Measurements from ENCODE around the gene CHI3L1.
A peak's percentile ranks its signal among the peaks of the same experiment; 100 is the strongest.

CHI3L1 gene

GRCh38 chr1:203158960-203159665 is 27.4 kb downstream of the CHI3L1 start:
- TF ChIP-seq Cebpa-rat (IDR thresholded peaks at IDR 0.05) = no peak
- no peak overlapping the region for H3K27ac ChIP-seq
- no peak overlapping the region for H3K9ac ChIP-seq
- peaks cover 0 to 20% (median 10%) of the 10 kb centered on the region in 11 experiments; a peak in 14 of 22 replicates for H3K9me3 ChIP-seq (replicated peaks in 1 of 11)
- no peak overlapping the region for H3K4me2 ChIP-seq
- H3K36me3 ChIP-seq = no peaks in the 10 kb centered on the region
- H4K20me1 ChIP-seq = no peaks in the 10 kb centered on the region
- H3K4me3 ChIP-seq = no peak overlapping the region
- H3K4me1 ChIP-seq = peaks cover 25 to 42% (median 30%) of the 10 kb centered on the region in 10 experiments
- no peaks in the 10 kb centered on the region for H3K27me3 ChIP-seq

GRCh38 chr1:203158423-203158822 is 28.1 kb downstream of the CHI3L1 start:
- H4K20me1 ChIP-seq = no peaks in the 10 kb centered on the region
- H3K9ac ChIP-seq = no peak overlapping the region
- no peak overlapping the region for H3K27ac ChIP-seq
- peaks cover 0 to 20% (median 10%) of the 10 kb centered on the region in 11 experiments; a peak in 14 of 22 replicates for H3K9me3 ChIP-seq (replicated peaks in 1 of 11)
- no peak overlapping the region for H3K4me2 ChIP-seq
- H3K27me3 ChIP-seq = no peaks in the 10 kb centered on the region
- peaks cover 25 to 42% (median 30%) of the 10 kb centered on the region in 10 experiments for H3K4me1 ChIP-seq
- no peak overlapping the region for H3K4me3 ChIP-seq
- no peak for TF ChIP-seq Cebpa-rat (IDR thresholded peaks at IDR 0.05)
- no peaks in the 10 kb centered on the region for H3K36me3 ChIP-seq

GRCh38 chr1:203156280-203156679 is 30.2 kb downstream of the CHI3L1 start:
- Histone ChIP-seq H3K9ac (no peak overlapping the region), H4K20me1 (no peaks in the 10 kb centered on the region), H3K4me2 (no peak overlapping the region), H3K27ac (no peak overlapping the region), H3K4me3 (no peak overlapping the region), H3K27me3 (no peaks in the 10 kb centered on the region), H3K36me3 (no peaks in the 10 kb centered on the region), H3K4me1 (peaks cover 31 to 45% (median 35%) of the 10 kb centered on the region in 10 experiments), H3K9me3 (replicated peaks in 1 of 11) (peaks cover 0 to 20% (median 10%) of the 10 kb centered on the region in 11 experiments; a peak in 14 of 22 replicates)
- TF ChIP-seq Cebpa-rat (IDR thresholded peaks at IDR 0.05) = no peak

GRCh38 chr1:203153989-203154821 is 32.3 kb downstream of the CHI3L1 start:
- peak overlapping the region; percentile 70 to 95 (median 84) for H3K4me2 ChIP-seq
- peaks cover 0 to 17% (median 10%) of the 10 kb centered on the region in 11 experiments; a peak in 14 of 22 replicates for H3K9me3 ChIP-seq (replicated peaks in 1 of 11)
- H4K20me1 ChIP-seq = no peaks in the 10 kb centered on the region
- H3K4me1 ChIP-seq = peaks cover 50 to 66% (median 55%) of the 10 kb centered on the region in 10 experiments
- no peaks in the 10 kb centered on the region for H3K27me3 ChIP-seq
- no peaks in the 10 kb centered on the region for H3K36me3 ChIP-seq
- no peak for TF ChIP-seq Cebpa-rat (IDR thresholded peaks at IDR 0.05)
- H3K27ac ChIP-seq = peak overlapping the region in 9 of 11 experiments; percentile 11 to 79 (median 43); a peak in 13 of 22 replicates
- H3K4me3 ChIP-seq = no peak overlapping the region; a peak in 1 of 20 replicates
- peak overlapping the region in 8 of 11 experiments; percentile 7 to 61 (median 36); a peak in 11 of 22 replicates for H3K9ac ChIP-seq

- TF ChIP-seq Cebpa-rat (IDR thresholded peaks at IDR 0.05) = no peak
- peaks cover 0 to 9% (median 3%) of the 10 kb centered on the region in 11 experiments; a peak in 13 of 22 replicates for H3K9me3 ChIP-seq (replicated peaks in 1 of 11)
- H3K9ac ChIP-seq = peak overlapping the region in 8 of 11 experiments; percentile 7 to 61 (median 36); a peak in 12 of 22 replicates
- no peaks in the 10 kb centered on the region for H3K36me3 ChIP-seq
- H3K4me1 ChIP-seq = peaks cover 54 to 72% (median 64%) of the 10 kb centered on the region in 10 experiments
- H3K4me3 ChIP-seq = no peak overlapping the region; a peak in 1 of 20 replicates
- peak overlapping the region in 9 of 11 experiments; percentile 11 to 79 (median 43); a peak in 13 of 22 replicates for H3K27ac ChIP-seq
- H3K4me2 ChIP-seq = peak overlapping the region; percentile 70 to 95 (median 84)
- no peaks in the 10 kb centered on the region for H4K20me1 ChIP-seq
- H3K27me3 ChIP-seq = no peaks in the 10 kb centered on the region
These were observed 33.2 kb downstream of the CHI3L1 start for GRCh38 chr1:203153051-203153988.

GRCh38 chr1:203152158-203153034 is 34.1 kb downstream of the CHI3L1 start:
- Histone ChIP-seq H3K9me3 (replicated peaks in 1 of 11) (no peaks in the 10 kb centered on the region; a peak in 1 of 22 replicates), H3K4me2 (peak overlapping the region; percentile 70 to 95 (median 84)), H4K20me1 (no peaks in the 10 kb centered on the region), H3K27ac (no peak overlapping the region), H3K36me3 (no peaks in the 10 kb centered on the region), H3K27me3 (no peaks in the 10 kb centered on the region), H3K4me1 (peaks cover 54 to 80% (median 72%) of the 10 kb centered on the region in 10 experiments), H3K4me3 (no peak overlapping the region), H3K9ac (peak overlapping the region in 4 of 11 experiments; percentile 7 to 53 (median 31); a peak in 2 of 22 replicates)
- no peak for TF ChIP-seq Cebpa-rat (IDR thresholded peaks at IDR 0.05)

- no peak overlapping the region for H3K4me3 ChIP-seq
- H3K4me2 ChIP-seq = peak overlapping the region; percentile 41 to 95 (median 84); a peak in 21 of 22 replicates
- no peak overlapping the region for H3K27ac ChIP-seq
- no peak for TF ChIP-seq Cebpa-rat (IDR thresholded peaks at IDR 0.05)
- H4K20me1 ChIP-seq = no peaks in the 10 kb centered on the region
- H3K9me3 ChIP-seq (replicated peaks in 1 of 11) = no peaks in the 10 kb centered on the region
- no peak overlapping the region for H3K9ac ChIP-seq
- H3K36me3 ChIP-seq = no peaks in the 10 kb centered on the region
- no peaks in the 10 kb centered on the region for H3K27me3 ChIP-seq
- peaks cover 54 to 88% (median 81%) of the 10 kb centered on the region in 10 experiments for H3K4me1 ChIP-seq
These were observed 34.9 kb downstream of the CHI3L1 start for GRCh38 chr1:203151362-203152157.

Measured in BLaER1 treated with 17β-estradiol and CSF1 and Interleukin-3, amounts not matched to agents 10 nM and 100 nM (cell line).